ENCODE results near the gene SLC25A6.
"Not testable (repeated sequence)": the region's sequence is repeated elsewhere in the genome, so short reads cannot be mapped to it uniquely, and the experiment has no call there.

SLC25A6 gene

DNA sequence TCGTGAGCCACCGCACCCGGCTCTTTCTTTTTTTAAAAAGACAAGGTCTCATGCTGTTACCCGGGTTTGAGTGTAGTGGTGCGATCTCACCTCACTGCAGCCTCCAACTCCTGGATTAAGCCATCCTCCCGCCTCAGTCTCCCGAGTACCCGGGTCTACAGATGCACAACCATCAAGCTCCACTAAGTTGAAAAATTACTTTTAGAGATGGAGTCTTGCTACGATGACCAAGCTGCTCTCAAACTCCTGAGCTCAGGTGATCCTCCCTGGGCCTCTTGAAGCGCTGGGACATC, 2.0 kb downstream of the SLC25A6 start:
- DNase-seq (ENCODE audit: low spot score), result no peak

DNA sequence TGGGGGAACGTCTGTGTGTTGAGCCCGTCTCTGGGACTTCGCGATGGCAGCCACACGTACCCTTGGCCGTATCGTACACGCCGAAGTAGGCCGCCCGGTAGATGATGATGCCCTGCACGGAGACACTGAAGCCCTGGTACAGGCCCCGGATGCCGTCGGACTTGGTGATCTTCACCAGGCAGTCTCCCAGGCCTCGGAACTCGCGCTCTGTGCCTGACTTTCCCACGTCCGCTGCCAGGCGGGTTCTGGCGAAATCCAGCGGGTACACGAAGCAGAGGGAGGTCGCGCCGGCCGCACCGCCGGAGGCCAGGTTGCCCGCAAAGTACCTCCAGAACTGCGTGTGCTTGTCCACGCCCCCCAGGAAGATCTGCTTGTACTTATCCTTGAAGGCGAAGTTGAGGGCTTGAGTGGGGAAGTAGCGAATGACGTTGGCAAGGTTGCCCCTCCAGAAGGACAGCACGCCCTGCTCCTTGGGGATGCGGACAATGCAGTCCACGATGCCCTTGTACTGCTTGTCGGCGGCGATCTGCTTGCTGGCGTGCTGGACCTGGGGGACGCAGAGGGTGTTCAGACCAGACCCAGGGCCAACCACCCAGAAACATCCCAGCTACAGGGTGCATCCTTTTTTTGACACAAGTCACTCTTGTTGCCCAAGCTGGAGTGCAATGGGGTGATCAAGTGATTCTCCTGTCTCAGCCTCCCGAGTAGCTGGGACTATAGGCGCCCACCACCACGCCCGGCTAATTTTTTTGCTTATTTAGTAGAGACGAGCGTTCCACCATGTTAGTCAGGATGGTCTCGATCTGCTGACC, 2.5 kb downstream of the SLC25A6 start:
- DNase-seq (ENCODE audit: low spot score), result no peak

GRCh38 chrX:1388651-1389050, 3.3 kb downstream of the SLC25A6 start:
- no peak for DNase-seq (ENCODE audit: low spot score)

GRCh38 chrX:1387141-1387776, 4.7 kb downstream of the SLC25A6 start:
- DNase-seq (ENCODE audit: low spot score), result no peak

- no peak for DNase-seq (ENCODE audit: low spot score)
These were observed 5.4 kb downstream of the SLC25A6 start for GRCh38 chrX:1386338-1387127.

DNA sequence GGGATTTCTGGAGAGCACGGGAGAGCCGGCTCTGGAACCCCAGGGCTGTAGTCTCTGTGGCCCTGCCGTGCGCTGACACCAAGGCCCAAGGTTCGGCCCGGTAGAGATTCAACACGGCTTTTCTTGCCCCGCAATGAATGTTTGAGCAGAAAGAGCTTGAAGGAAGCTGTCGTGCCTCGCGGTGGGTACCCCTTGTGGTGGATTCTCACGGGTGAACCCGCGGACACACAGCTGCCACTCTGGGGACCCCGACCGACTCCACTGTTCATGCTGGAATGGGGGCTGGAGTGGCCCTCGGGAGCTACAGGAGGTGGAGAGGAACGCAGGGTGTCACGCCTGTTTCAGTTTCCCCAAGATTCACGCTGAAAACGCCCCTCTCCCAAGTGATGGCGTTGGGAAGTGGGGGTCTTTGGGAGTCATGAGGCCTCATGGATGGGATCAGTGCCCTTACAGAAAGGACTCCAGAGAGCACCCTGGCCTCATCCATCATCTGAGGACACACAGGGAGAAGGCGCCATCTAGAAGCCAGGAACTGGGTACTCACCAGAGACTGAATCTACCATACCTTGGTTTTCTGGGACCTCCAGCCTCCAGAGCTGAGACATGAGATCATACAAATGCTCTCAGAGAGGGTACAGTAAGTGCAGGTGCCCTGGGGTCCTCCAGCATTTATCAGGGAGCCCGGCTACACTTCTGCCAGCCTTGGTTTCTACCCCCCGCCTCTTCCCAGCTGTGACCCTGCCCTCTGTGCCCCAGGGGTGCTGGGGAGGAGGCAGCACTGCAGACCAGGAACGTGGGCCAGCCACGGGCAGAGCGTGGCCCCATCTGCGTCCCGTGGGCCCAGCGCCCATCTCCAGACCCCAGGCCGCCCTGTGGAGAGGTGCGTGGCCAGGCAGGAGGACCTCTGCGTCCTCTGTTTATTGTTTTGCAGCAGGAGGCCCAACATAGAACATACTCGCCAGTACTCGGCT, 6.4 kb downstream of the SLC25A6 start:
- DNase-seq (ENCODE audit: low spot score), result no peak

DNA sequence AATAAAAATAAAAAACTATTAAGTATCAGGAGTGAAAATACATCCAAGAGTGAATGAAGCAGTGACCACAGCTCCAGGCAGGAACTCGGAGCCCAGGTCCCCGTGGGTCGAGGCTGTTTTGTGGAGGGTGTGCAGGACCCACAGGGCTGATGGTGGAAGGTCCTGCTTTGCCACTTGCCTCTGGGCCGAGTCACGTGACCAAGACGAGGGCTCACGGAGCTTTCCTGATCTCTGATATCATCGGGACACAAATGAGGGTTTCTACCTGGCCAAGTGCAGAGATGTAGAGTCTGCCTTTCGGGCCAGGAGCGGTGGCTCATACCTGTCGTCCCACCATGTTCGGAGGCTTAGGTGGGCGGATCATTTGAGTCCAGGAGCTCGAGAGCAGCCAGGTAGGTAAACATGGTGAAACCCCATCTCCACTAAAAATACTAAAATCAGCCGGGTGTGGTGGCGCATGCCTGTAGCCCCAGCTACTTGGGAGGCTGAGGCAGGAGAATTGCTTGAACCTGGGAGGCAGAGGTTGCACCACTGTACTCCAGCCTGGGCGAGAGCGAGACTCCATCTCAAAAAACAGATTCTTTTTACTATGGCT, 7.2 kb downstream of the SLC25A6 start:
- no peak for DNase-seq (ENCODE audit: low spot score)

DNA sequence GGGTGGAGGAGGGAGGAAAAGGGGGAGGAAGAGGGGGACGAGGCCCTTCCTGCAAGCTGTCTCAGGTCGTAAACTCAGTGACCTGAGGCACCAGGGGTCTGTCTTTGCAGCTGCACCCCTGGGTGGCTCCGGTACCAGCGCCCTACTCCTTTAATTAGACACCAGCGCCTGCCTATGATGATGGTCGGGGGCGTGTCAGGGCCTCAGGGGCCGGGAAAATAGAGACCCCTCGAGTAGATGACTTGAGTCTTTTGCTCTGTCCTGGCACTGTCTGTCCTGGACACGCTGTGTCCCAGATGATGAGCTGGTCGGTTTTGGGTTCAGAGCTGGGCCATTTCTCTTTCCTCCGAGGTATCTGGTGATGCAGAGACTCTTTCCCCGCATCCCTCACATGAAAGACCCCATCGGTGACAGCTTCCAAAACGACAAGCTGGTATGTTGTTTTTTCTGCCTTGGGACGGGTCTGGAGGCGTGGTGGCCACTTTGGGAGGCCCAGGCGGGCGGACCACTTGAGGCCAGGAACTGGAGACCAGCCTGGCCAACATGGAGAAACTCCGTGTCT, 11.2 kb downstream of the SLC25A6 start:
- no peak for DNase-seq (ENCODE audit: low spot score)

DNA sequence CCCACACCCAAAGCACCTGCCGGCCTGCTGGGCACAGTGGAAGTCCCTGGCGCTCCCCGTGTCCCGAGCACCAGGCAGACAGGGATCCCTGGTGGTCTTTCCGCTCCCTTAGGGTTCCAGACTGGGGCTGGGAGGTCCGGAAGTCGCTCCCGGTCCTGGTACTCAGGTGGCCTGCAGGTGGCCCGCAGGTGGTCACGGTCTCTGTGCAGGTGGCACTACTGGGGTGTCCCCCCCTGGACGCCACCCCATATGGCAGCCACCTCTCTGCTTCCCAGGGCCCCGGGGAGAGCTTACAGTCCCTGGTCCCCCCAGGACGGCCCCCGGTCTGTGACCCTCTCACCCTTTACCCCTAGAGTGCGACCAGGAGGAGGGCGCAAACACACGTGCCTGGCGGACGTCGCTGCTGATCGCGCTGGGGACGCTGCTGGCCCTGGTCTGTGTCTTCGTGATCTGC, 13.6 kb downstream of the SLC25A6 start:
- DNase-seq (ENCODE audit: low spot score), result no peak

GRCh38 chrX:1368385-1368698, 23.6 kb downstream of the SLC25A6 start:
- no peak for DNase-seq (ENCODE audit: low spot score)

GRCh38 chrX:1366363-1366762, 25.6 kb downstream of the SLC25A6 start:
- DNase-seq (ENCODE audit: low spot score), result not testable (repeated sequence)

DNA sequence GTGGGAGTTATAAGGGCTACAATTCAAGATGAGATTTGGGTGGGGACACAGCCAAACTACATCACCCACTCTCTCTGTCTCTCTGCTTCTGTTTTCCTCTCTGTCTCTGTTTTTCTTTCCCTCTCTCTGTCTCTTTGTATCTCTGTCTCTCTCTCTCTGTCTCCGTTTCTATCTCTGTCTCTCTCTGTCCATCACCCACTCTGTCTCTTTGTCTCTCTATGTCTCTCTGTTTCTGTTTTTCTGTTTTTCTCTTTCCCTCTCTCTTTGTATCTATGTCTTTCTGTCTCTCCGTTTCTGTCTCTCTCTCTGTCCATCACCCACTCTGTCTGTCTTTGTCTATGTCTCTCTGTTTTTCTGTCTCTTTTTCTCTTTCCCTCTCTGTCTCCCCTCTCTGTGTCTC, 30.0 kb downstream of the SLC25A6 start:
- no peak for DNase-seq (ENCODE audit: low spot score)

DNA sequence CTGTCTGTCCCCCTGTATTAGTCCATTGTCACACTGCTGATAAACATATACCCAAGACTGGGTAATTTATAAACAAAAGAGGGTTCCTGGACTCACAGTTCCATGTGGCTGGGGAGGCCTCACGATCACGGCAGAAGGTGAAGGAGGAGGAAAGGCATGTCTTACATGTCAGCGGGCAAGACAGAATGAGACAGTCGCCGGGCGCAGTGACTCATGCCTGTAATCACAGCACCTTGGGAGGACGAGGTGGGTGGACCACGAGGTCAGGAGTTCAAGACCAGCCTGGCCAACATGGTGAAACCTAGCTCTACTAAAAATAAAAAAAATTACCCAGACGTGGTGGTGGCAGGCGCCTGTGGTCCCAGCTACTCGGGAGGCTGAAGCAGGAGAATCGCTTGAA, 30.6 kb downstream of the SLC25A6 start:
- DNase-seq (ENCODE audit: low spot score), result no peak

DNA sequence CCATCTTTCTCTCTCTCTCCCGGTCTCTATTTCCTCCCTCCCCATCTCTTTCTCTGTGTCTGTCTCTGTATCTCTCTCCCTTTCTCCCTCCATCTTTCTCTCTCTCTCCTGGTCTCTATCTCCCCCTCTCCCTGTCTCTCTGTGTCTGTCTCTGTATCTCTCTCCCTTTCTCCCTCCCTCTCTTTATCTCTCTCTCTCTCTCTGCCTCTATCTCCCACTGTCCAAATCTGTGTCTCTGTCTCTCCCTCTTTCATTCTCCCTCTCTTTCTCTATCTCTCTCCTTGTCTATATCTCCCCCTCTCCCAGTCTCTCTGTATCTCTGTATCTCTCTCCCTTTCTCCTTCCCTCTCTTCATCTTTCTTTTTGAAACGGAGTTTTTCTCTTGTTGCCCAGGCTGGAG, 31.7 kb downstream of the SLC25A6 start:
- DNase-seq (ENCODE audit: low spot score), result no peak

GRCh38 chrX:1359477-1359873, 32.4 kb downstream of the SLC25A6 start:
- no peak for DNase-seq (ENCODE audit: low spot score)

DNA sequence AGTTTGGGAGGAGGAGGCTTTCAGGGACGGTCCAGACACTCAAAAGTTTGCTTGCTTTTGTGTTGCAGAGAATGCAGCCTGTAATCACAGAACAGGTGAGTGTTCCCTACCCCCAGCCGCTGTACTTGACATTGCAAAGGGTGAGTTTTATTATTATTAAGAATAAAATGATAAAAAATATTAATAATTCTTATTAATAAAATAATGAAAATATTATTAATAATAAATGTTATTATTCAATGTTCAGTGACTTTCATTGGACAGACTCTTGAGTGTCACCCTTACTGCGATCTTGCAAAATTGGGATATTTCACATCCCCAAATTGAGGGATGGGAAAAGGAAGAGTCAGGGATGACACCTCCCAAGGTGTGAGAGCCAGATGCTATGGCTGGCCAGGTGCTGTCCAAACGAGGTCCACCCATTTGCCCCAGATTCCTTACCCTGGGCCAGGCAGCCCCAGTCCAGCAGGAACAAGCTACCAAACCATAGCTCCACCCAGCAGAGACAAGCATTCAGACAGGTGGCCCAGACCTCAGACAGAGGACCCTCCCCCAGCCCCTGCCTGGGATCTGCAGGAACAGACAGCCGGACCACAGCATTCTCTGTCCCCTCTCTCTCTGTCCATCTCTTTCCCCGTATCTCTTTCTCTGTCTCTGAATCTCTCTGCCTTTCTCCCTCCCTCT, 33.0 kb downstream of the SLC25A6 start:
- DNase-seq (ENCODE audit: low spot score), result no peak

- no peak for DNase-seq (ENCODE audit: low spot score)
These were observed 33.9 kb downstream of the SLC25A6 start for GRCh38 chrX:1357993-1358392.

DNA sequence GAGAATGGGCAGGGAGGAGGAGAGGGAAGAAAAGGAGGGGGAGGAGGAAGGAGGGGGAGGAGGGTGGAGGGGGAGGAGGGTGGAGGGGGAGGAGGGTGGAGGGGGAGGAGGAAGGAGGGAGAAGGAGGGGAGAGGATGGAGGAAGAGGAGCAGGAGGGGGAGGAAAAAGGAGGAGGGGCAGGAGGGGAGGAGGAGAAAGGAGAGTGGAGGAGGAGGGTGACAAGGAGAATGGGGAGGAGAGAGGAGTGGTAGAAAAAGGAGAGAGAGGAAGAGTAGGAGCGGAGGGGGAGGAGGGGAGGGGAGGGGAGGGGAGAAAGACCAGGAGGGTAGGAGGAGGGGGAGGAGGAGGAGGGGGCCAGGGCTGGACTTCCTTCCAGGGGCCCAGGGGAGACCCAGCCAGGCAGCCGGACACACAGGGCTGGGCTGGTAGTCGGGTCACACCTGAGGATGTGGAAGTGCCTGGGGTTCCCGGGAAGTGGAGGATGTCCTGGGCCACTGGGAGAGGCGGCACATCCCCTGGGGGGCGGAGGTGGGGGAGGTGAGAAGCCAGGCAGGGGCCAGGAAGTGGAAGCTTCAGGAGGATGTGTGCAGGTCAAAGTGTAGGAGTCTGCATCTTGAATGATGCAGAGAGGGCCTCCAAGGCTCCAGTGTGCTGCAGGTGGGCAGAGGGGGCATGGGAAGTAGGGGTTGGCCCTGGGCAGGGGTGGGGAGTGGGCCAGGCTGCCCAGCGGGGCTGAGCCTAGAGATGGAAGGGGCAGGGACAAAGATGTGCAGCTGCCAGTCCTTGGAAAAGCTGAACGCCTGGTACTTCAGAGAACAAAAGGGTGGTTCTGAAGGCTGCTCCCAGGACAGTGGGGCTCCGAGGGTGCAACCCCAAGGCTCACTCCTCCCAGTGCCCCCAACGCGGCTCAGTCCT, 36.5 kb downstream of the SLC25A6 start:
- no peak for DNase-seq (ENCODE audit: low spot score)

Measured in left forelimb (tissue), 1 donor.